ENCODE data around the gene LKAAEAR1. TPM values are rescaled to one million over a fixed set of nuclear protein-coding genes. Genes with fewer than 3 reads are reported as not detected.

The LKAAEAR1 gene
- total RNA-seq, 1 donor, result 0.72 TPM

DNA sequence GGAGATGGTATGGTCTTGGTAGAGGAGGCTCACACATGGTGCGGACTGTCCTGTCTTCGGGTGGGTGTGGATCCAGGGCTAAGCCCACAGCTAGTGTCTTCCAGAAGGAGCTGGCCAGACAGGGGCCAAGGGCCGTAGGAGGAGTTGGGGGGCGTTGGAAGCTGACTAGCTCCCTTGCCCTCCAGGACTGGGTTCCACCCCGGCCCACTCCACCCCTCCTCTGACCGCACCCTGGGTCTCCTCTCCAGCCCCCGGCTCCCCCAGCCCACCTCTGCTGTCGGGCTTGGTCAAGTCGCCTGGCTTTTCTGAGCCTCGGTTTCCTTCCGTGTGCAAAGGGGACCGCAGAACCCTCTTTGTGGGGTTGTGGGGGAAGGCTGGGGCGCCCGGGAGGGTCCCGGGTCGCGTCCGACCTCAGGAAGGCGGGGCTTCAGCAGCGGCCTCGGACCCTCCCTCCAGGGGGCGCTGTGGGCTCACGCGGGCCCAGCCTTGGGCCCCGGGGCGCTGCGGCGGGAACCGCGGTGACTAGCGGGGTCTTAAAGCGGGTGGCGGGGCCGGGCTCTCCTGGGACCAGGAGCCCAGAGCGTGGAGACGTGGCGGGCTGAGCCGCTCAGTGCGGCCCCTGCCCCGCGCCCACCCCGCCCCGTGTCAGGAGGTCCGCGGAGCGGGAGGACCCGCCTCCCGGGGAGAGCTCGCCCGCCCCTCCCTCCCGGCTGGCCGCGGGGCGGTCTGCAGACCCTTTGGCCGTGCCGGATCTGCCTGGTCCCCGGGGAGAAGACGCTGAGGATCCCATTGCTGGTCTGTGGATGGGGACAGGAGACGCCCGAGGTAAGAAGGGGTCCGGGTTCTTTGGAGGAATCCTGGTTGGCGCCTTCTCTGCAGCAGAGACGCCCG, 17.8 kb upstream of the LKAAEAR1 start:
- no peak overlapping the region for H3K27ac ChIP-seq (ENCODE audit: low read depth, low read length)
- H2AFZ ChIP-seq (ENCODE audit: low read length), result no peak overlapping the region
- TF ChIP-seq, protein P1, sequence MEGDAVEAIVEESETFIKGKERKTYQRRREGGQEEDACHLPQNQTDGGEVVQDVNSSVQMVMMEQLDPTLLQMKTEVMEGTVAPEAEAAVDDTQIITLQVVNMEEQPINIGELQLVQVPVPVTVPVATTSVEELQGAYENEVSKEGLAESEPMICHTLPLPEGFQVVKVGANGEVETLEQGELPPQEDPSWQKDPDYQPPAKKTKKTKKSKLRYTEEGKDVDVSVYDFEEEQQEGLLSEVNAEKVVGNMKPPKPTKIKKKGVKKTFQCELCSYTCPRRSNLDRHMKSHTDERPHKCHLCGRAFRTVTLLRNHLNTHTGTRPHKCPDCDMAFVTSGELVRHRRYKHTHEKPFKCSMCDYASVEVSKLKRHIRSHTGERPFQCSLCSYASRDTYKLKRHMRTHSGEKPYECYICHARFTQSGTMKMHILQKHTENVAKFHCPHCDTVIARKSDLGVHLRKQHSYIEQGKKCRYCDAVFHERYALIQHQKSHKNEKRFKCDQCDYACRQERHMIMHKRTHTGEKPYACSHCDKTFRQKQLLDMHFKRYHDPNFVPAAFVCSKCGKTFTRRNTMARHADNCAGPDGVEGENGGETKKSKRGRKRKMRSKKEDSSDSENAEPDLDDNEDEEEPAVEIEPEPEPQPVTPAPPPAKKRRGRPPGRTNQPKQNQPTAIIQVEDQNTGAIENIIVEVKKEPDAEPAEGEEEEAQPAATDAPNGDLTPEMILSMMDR (IDR thresholded peaks at IDR 0.05; ENCODE audit: extremely low read depth, low read depth, low read length), result peak; percentile 42
- H4K20me1 ChIP-seq (ENCODE audit: insufficient read depth, low read length), result no peaks in the 10 kb centered on the region
- H3K36me3 ChIP-seq (ENCODE audit: insufficient read depth, low read length), result no peaks in the 10 kb centered on the region
- H3K4me1 ChIP-seq (ENCODE audit: insufficient read depth, low read length), result no peaks in the 10 kb centered on the region
- H3K4me2 ChIP-seq (ENCODE audit: insufficient read depth, low read length), result no peak overlapping the region
- H3K4me3 ChIP-seq (ENCODE audit: insufficient read depth, low read length), result no peak overlapping the region
- H3K27me3 ChIP-seq (ENCODE audit: insufficient read depth, low read length), result peaks cover 35% of the 10 kb centered on the region
- no peak for DNase-seq (ENCODE audit: insufficient read length, low spot score, missing footprints)
- no peaks in the 10 kb centered on the region for H3K79me2 ChIP-seq (ENCODE audit: insufficient read depth, low read length)
- H3K9me3 ChIP-seq (ENCODE audit: low read depth, low read length), result no peaks in the 10 kb centered on the region

DNA sequence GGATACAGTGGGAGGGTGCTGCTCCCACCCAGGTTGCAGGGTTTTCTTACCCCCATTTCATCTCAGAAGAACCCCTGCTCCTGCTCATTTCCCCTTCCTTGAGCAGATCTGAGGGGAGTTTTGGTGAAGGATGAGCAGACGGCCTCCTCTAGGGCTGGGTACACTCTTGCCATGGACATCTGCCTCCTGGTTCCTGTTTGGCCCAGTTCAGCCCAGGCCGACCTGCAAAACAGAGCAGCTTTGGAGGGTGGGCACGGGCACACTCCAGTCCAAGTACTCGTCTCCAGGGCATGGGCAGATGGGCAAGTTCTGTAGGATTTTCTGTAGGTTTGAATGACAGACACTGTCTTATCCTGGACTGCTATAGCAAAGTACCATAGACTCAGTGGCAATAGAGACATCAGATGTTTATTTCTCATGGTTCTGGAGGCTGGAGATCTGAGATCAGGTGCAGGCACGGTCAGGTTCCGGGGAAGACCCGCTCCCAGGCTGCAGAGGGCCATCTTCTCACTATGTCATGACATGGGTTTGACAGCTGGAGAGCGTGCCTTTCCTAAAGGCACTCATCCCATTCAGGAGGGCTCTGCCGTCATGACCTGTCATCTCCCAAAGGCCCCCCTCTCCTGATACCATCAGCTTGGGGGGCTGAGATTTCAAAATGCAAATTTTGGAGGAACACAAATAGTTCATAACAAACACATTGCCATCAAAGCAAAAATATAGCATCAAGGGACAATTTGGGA, 16.9 kb upstream of the LKAAEAR1 start:
- no peaks in the 10 kb centered on the region for H4K20me1 ChIP-seq (ENCODE audit: insufficient read depth, low read length)

DNA sequence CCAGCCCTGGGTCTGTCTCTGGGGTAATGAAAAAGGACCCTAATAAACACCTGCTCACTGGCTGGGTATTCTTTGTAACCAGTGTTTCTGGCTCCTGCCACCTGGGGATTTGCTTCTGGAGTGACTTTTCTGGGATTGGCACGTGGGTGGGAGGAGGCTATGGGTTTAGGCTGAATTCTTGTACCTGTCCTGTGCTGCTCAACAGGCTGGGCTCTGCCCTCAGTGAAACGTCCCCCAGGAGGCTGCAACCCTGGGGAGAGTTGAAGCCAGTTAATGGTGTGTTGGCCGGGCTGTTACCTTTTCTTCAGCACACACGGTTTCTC, 16.3 kb upstream of the LKAAEAR1 start:
- Histone ChIP-seq H3K36me3 (ENCODE audit: insufficient read depth, low read length) (no peaks in the 10 kb centered on the region), H3K27me3 (ENCODE audit: insufficient read depth, low read length) (peaks cover 35% of the 10 kb centered on the region), H3K4me2 (ENCODE audit: insufficient read depth, low read length) (no peak overlapping the region), H3K4me1 (ENCODE audit: insufficient read depth, low read length) (no peaks in the 10 kb centered on the region), H3K9me3 (ENCODE audit: low read depth, low read length) (no peaks in the 10 kb centered on the region), H2AFZ (ENCODE audit: low read length) (no peak overlapping the region), H4K20me1 (ENCODE audit: insufficient read depth, low read length) (no peaks in the 10 kb centered on the region), H3K27ac (ENCODE audit: low read depth, low read length) (no peak overlapping the region), H3K79me2 (ENCODE audit: insufficient read depth, low read length) (no peaks in the 10 kb centered on the region), H3K4me3 (ENCODE audit: insufficient read depth, low read length) (no peak overlapping the region)
- no peak for DNase-seq (ENCODE audit: insufficient read length, low spot score, missing footprints)
- TF ChIP-seq, protein P1 (IDR thresholded peaks at IDR 0.05; ENCODE audit: extremely low read depth, low read depth, low read length), result no peak

More for the DNA sequence above, 16.9 kb upstream of the LKAAEAR1 start:
- Histone ChIP-seq H3K4me2 (ENCODE audit: insufficient read depth, low read length) (no peak overlapping the region), H3K27ac (ENCODE audit: low read depth, low read length) (no peak overlapping the region), H3K4me1 (ENCODE audit: insufficient read depth, low read length) (no peaks in the 10 kb centered on the region), H2AFZ (ENCODE audit: low read length) (no peak overlapping the region), H3K36me3 (ENCODE audit: insufficient read depth, low read length) (no peaks in the 10 kb centered on the region), H3K4me3 (ENCODE audit: insufficient read depth, low read length) (no peak overlapping the region), H3K79me2 (ENCODE audit: insufficient read depth, low read length) (no peaks in the 10 kb centered on the region), H3K9me3 (ENCODE audit: low read depth, low read length) (no peaks in the 10 kb centered on the region), H3K27me3 (ENCODE audit: insufficient read depth, low read length) (peaks cover 35% of the 10 kb centered on the region)
- TF ChIP-seq, protein P1 (IDR thresholded peaks at IDR 0.05; ENCODE audit: extremely low read depth, low read depth, low read length), result no peak
- no peak for DNase-seq (ENCODE audit: insufficient read length, low spot score, missing footprints)

Measured in osteoblast (primary cell).